Epidermal melanocyte (primary cell): ENCODE results near the gene C10orf90.
A peak's percentile ranks its signal among the peaks of the same experiment; 100 is the strongest.

Experiments used
- DNase-seq: peaks from one replicate; pipeline ENCODE4 v3.0.0; 2011; ENCODE audit warnings: low spot score; ENCODE audit not compliant: insufficient read length

Gene C10orf90

DNA sequence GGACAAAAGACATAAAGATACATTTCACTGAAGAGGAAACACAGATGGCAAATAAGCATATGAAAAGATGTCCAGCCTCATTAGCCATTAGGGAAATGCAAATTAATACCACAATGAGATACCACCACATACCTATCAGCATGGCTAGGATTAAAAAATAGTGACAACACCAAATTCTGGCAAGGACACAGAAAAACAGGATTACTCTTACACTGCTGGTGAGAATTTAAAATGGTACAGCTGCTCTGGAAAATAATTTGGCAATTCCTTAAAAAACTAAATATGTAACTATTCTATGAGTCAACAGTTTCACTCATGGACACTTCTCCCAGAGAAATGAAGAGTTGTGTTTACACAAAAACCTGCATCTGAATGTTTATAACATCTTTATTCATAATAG is 121.1 kb downstream of the C10orf90 start:
- DNase-seq, result no peak

DNA sequence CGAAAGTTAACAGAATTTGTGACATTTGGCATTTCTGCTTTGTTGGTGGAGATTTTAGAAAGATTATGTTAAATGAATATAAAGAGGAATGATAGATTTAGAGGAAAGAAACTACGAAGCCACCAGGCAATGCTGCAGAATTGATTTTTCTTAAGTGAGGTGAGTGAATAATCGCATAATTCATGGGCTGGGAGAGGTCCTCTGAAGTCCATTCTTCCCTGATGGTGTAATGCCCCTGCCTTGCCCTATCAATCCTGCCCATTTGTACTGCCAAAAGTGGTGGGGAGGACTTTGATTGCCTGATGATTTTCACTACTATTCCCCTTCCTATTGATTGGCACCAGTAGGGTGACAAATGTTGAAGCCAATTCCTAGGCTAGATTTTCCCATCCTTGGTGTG is 125.9 kb downstream of the C10orf90 start:
- DNase-seq, result no peak

GRCh38 chr10:126538439-126539135 is 131.9 kb downstream of the C10orf90 start:
- DNase-seq, result no peak

- no peak for DNase-seq
Observed at GRCh38 chr10:126536656-126537055, 133.8 kb downstream of the C10orf90 start.

DNA sequence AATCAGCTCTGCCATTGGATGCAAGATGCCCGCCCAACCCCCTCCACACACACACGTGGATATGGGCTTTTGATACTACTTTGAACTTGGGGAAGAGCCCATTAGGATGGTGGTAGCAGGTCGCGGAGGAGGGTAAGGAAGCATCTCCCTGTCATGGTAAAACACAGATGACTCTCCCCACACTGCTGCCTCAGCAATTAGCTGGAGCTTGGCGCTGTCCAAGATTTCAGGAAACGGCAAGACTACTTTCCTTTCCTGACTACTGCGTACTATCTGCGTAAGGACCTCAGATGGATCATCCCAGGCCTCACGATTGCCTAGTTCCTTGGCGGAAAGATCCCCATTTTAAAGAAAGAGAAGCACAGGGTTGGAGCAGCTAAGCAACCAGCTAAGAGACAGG is 134.3 kb downstream of the C10orf90 start:
- no peak for DNase-seq

- DNase-seq, result no peak
Observed at GRCh38 chr10:126533644-126534043, 136.8 kb downstream of the C10orf90 start.

DNA sequence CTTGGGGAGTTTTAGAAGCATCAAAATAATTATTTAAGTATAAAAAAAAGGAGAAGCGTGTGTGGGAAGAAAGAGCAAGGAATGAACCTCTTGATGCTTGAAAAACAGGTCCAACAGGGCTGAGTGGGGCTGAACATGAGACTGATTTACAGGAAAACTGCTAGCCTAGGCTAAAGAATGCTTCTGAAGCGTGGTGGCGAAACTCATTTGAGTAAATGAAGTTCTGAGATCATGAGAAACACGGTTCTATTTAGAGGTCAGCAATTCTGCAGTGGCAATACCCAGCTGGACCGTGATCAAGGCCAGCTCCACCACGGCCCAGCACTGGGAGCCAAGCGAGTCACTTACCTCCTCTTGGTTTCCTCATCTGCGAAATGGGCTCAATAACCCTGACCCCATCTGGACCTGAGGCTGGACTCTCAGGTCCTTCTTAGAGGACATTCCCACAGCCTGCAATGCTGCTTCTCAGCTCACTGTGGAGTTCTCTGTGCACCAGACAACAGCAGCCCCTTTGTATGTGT is 142.1 kb downstream of the C10orf90 start:
- DNase-seq, result no peak

DNA sequence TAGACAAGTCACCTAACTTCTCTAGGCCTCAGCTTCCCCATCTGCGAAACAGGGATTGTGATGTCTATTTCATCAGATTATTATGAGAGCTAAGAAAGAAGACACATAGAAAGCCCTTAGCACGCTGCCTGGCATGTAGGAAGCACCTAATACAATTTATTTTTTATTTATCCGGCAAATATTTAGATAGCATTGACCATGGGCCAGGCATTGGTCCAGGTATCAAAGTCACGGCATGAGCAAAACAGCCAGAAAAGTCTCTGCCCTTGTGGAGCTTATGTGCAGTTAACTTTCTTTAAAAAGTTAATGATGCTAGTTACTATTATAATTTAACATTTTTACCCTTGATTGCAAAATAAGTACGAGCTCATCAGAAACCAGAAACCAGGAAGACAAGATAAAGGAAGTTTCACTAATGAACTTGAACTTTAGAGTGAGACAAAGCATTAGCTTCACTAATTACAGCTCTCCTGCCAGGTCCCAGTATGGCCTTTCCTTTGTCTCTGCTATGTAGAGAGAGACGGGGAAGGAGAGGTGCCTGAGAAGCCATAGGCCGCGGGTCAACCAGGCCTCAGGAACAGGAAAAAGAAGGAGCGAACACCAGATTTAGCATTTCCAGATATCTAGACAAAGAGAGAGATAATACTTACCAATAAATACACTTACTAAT is 142.7 kb downstream of the C10orf90 start:
- DNase-seq, result no peak

- DNase-seq, result no peak
Observed at GRCh38 chr10:126525326-126525725, 145.2 kb downstream of the C10orf90 start.

- DNase-seq, result no peak
Observed at GRCh38 chr10:126524526-126524925, 146.0 kb downstream of the C10orf90 start.

- no peak for DNase-seq
Observed at GRCh38 chr10:126523071-126523470, 147.4 kb downstream of the C10orf90 start.

- no peak for DNase-seq
Observed at GRCh38 chr10:126521399-126521798, 149.1 kb downstream of the C10orf90 start.

- no peak for DNase-seq
Observed at GRCh38 chr10:126520751-126521317, 149.7 kb downstream of the C10orf90 start.

GRCh38 chr10:126519992-126520391 is 150.5 kb downstream of the C10orf90 start:
- DNase-seq, result no peak

GRCh38 chr10:126519185-126519584 is 151.3 kb downstream of the C10orf90 start:
- DNase-seq, result no peak

DNA sequence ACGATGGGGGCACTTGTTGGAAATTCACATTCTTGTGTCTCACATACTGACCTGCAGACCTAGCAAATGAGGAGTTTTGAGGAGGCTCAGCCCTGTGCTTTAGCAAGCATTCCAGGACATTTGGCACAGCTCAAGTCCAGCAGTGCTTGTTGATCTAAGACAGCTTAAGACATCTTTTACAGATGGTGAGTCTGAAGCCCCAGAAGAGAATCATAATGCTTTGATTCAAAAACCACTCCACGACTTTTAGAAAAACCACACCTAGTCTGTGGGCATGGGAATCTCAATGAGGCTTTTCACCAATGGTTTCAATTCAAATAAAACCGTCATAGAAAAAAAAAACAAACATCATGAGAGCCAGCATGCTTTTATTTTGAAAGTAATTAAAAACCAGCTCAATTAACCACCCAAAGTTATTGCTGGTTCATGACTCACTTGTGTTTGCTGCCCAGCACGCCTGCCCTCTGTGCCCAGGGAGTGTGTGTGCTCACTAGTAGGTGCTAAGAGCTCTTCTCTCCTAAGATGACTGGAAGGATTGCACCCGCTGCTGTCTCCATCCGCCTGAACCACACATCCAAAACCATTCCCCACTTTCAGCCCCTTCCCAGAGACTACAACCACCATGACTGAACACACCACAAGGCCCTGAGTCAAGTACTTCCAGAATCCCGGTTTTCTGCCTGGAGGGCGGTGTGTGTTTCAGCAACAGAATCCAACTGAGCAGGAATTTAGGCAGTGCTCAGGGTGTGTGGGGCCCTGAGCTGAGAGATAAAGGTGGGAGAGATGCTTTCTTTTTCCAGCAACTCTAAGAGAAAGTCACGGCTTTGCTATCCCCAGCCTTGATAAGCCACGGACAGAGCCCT is 152.0 kb downstream of the C10orf90 start:
- DNase-seq, result peak; percentile 36

DNA sequence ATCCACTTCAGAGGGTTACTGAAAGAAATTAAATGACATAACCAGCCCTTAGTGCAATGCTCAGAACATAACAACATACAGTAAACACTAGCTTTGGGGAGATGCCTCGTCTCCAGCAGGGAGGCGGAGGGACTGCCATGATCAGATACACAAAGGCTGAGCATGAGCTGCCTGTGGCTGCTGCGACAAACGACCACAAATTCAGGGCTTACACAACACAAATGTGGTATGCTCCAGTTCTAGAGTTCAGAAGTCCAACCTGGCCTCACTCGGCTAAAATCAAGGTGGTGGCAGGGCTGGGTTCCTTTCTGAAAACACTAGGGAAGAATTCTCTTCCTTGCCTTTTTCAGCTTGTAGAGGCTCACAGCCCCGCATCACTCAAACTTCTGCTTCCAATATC is 154.0 kb downstream of the C10orf90 start:
- no peak for DNase-seq

DNA sequence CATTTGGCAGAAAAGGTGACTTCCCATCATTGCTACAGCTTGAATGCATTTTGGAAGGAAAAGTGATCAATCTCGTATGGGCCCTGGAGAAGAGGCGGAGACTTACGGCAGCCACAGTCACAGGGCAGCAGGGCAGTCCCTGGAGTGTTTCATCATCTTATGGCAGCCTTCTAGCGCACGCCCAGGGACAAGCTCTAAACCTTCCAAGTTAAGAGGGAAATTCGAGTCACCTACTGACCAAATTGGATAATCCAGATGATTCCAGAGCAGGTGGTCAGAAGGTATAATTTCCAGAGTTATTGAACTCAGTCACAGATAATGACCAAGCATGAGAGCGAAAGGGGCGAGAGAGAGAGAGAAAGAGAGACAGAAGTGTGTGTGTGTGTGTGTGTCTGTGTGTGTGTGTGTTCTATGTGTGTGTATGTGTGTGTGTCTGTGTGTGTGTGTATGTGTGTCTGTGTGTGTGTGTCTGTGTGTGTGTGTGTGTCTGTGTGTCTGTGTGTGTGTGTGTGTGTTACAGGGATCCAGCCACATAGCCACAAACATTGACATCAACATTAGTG is 158.5 kb downstream of the C10orf90 start:
- DNase-seq, result no peak

- no peak for DNase-seq
Observed at GRCh38 chr10:126509182-126509581, 161.3 kb downstream of the C10orf90 start.

DNA sequence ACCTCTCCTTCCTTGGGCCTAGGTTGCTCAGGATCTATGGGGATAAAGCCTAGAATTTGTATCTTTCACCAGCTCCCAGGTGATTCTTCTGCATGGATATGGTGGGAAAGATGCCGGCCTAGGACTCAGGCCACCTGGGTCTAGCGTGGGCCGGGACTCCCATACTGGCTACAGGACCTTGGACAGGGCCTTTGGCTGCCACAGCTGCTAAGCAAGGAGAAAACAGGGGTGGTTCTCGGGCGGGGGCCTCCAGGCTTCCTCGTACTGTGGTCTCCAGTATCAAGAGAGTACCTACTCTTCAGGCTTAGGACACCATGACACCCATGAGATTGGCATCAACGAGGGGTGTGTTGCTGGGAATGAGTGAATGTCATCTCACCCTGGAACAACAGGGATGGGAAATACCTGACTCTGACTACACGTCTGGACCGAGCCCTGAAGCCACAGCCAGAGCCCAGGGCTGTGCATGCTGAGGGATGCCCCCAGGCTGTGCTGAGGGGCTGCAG is 161.9 kb downstream of the C10orf90 start:
- DNase-seq, result no peak

GRCh38 chr10:126504761-126505112 is 165.8 kb downstream of the C10orf90 start:
- DNase-seq, result no peak
